ENCODE measurements around the gene EZH2. TPM values are rescaled to one million over a fixed set of nuclear protein-coding genes. Genes with fewer than 3 reads are reported as not detected.

EZH2 gene
- total and polyA plus RNA-seq, 4 donors, result 3.6 to 14.8 (median 4.4) TPM

DNA sequence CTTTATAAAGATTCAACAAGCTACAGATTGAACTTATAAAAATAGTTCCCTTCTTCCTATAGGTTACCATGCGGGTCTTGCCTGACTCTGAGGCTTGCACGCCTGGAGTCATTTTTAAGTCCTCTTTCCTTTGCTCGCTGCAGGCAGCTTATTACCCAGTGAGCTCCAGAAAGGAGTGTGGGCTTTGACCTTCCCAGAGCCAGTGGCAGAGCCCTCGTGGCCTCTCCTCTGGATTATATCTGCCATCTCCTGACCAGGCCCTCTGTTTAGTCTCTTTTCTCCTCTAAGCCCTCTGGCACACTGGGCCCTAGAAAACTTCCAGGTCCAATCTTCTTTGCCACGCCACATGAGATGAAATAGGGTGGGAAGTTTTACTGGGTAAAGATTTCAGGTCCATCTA is 39.9 kb upstream of the EZH2 start:
- Histone ChIP-seq H3K36me3 (ENCODE audit: control insufficient read depth in 4 of 4, insufficient read depth in 4 of 4, low read length in 4 of 4) (peaks cover 0 to 1% (median 0%) of the 10 kb centered on the region in 4 donors), H3K27ac (ENCODE audit: low read depth in 1 of 2, low read length in 1 of 2) (no peak overlapping the region), H3K27me3 (ENCODE audit: control insufficient read depth in 3 of 3, insufficient read depth in 3 of 3, low read length in 2 of 3) (no peaks in the 10 kb centered on the region), H3K4me3 (no peak overlapping the region), H3K4me1 (ENCODE audit: control insufficient read depth in 5 of 5, insufficient read depth in 5 of 5, low read length in 5 of 5) (no peaks in the 10 kb centered on the region), H3K9me3 (ENCODE audit: control insufficient read depth in 4 of 4, insufficient read depth in 3 of 4, low read length in 3 of 4) (peaks cover 0 to 1% (median 0%) of the 10 kb centered on the region in 4 donors), H3K9ac (ENCODE audit: insufficient read depth in 1 of 2, low read length in 2 of 2) (no peak overlapping the region)
- no peak for DNase-seq
- ATAC-seq (ENCODE audit: insufficient read depth, low FRiP score), result no peak
- 89 to 90% methylated on average over 5 of the region's 5 CpGs for WGBS, 2 donors
- TF ChIP-seq, protein P1, sequence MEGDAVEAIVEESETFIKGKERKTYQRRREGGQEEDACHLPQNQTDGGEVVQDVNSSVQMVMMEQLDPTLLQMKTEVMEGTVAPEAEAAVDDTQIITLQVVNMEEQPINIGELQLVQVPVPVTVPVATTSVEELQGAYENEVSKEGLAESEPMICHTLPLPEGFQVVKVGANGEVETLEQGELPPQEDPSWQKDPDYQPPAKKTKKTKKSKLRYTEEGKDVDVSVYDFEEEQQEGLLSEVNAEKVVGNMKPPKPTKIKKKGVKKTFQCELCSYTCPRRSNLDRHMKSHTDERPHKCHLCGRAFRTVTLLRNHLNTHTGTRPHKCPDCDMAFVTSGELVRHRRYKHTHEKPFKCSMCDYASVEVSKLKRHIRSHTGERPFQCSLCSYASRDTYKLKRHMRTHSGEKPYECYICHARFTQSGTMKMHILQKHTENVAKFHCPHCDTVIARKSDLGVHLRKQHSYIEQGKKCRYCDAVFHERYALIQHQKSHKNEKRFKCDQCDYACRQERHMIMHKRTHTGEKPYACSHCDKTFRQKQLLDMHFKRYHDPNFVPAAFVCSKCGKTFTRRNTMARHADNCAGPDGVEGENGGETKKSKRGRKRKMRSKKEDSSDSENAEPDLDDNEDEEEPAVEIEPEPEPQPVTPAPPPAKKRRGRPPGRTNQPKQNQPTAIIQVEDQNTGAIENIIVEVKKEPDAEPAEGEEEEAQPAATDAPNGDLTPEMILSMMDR (IDR thresholded peaks at IDR 0.05; ENCODE audit: control extremely low read depth, extremely low read depth), result no peak

DNA sequence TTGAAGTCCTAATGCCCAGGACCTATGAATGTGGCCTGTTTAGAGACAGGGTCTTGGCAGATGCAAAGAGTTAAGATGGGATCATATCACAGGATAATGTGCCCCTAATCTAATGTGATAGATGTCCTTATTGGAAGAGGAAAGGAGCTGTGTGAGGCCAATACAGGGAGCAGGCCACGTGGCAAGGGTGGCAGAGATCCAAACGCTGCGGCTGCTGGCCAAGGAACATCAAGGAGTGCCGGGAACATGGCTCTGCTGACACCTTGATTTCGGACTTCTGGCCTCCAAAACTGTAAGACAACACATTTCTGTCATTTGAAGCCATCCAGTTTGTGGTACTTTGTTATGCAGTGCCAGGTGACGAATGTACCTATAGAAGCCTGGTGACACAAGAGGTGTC is 37.7 kb upstream of the EZH2 start:
- Histone ChIP-seq H3K4me3 (no peak overlapping the region), H3K27me3 (ENCODE audit: control insufficient read depth in 3 of 3, insufficient read depth in 3 of 3, low read length in 2 of 3) (no peaks in the 10 kb centered on the region), H3K4me1 (ENCODE audit: control insufficient read depth in 5 of 5, insufficient read depth in 5 of 5, low read length in 5 of 5) (no peaks in the 10 kb centered on the region), H3K9ac (ENCODE audit: insufficient read depth in 1 of 2, low read length in 2 of 2) (no peak overlapping the region), H3K36me3 (ENCODE audit: control insufficient read depth in 4 of 4, insufficient read depth in 4 of 4, low read length in 4 of 4) (no peaks in the 10 kb centered on the region), H3K27ac (ENCODE audit: low read depth in 1 of 2, low read length in 1 of 2) (no peak overlapping the region), H3K9me3 (ENCODE audit: control insufficient read depth in 4 of 4, insufficient read depth in 3 of 4, low read length in 3 of 4) (peaks cover 0 to 1% (median 0%) of the 10 kb centered on the region in 4 donors)
- peak; percentile 16 to 26 (median 24) for DNase-seq
- 77 to 89% methylated on average over 6 of the region's 6 CpGs for WGBS, 2 donors
- no peak for ATAC-seq (ENCODE audit: insufficient read depth, low FRiP score)
- TF ChIP-seq, protein P1 (IDR thresholded peaks at IDR 0.05; ENCODE audit: control extremely low read depth, extremely low read depth), result no peak

DNA sequence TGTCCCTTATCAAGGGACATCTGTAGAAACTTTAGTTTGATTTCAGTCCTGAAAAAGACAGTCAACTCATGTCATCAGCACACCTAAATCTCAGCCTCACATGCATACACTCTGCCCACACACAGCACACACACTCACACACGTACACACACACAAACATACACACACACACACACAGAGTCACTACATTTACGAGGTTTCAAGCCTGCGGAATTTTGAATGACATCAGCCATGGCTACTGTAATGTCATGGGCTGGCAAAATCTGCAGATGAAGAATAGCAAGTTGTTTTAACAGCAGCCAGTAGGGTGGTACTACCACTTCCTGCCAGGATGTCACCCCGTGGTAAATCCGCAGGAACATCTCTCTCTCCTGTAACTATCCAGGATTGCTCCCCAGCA is 37.1 kb upstream of the EZH2 start:
- Histone ChIP-seq H3K36me3 (ENCODE audit: control insufficient read depth in 4 of 4, insufficient read depth in 4 of 4, low read length in 4 of 4) (no peaks in the 10 kb centered on the region), H3K9ac (ENCODE audit: insufficient read depth in 1 of 2, low read length in 2 of 2) (no peak overlapping the region), H3K9me3 (ENCODE audit: control insufficient read depth in 4 of 4, insufficient read depth in 3 of 4, low read length in 3 of 4) (peaks cover 0 to 1% (median 0%) of the 10 kb centered on the region in 4 donors), H3K4me3 (no peak overlapping the region), H3K27me3 (ENCODE audit: control insufficient read depth in 3 of 3, insufficient read depth in 3 of 3, low read length in 2 of 3) (no peaks in the 10 kb centered on the region), H3K27ac (ENCODE audit: low read depth in 1 of 2, low read length in 1 of 2) (no peak overlapping the region), H3K4me1 (ENCODE audit: control insufficient read depth in 5 of 5, insufficient read depth in 5 of 5, low read length in 5 of 5) (peaks cover 0 to 3% (median 0%) of the 10 kb centered on the region in 5 donors)
- WGBS, 2 donors, result 66 to 72% methylated on average over 5 of the region's 5 CpGs
- DNase-seq, result no peak
- ATAC-seq (ENCODE audit: insufficient read depth, low FRiP score), result no peak
- TF ChIP-seq, protein P1 (IDR thresholded peaks at IDR 0.05; ENCODE audit: control extremely low read depth, extremely low read depth), result no peak

DNA sequence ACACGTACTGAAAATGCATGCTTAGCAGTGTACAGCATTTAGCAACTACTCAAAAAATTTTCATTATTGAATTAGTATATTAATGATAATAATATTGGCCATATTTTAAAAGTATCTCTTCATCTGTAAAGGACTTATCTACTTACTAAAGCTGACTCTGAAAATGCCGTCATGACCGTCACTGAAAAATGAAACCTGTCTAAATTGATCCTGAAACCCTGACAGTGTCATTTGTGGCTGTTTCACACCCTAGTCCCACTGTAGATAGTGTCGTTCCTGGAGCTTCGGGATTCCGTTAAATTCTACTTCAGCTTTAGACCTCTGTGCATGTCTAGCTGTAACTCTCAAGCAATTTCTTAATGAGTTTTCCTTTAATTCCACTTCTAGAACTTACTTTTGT is 35.8 kb upstream of the EZH2 start:
- Histone ChIP-seq H3K27me3 (ENCODE audit: control insufficient read depth in 3 of 3, insufficient read depth in 3 of 3, low read length in 2 of 3) (no peaks in the 10 kb centered on the region), H3K4me1 (ENCODE audit: control insufficient read depth in 5 of 5, insufficient read depth in 5 of 5, low read length in 5 of 5) (peaks cover 0 to 10% (median 0%) of the 10 kb centered on the region in 5 donors), H3K27ac (ENCODE audit: low read depth in 1 of 2, low read length in 1 of 2) (no peak overlapping the region), H3K4me3 (no peak overlapping the region), H3K9ac (ENCODE audit: insufficient read depth in 1 of 2, low read length in 2 of 2) (no peak overlapping the region), H3K36me3 (ENCODE audit: control insufficient read depth in 4 of 4, insufficient read depth in 4 of 4, low read length in 4 of 4) (no peaks in the 10 kb centered on the region), H3K9me3 (ENCODE audit: control insufficient read depth in 4 of 4, insufficient read depth in 3 of 4, low read length in 3 of 4) (peaks cover 0 to 1% (median 0%) of the 10 kb centered on the region in 4 donors)
- DNase-seq (no peak), ATAC-seq (ENCODE audit: insufficient read depth, low FRiP score) (no peak)
- 84 to 92% methylated on average over 6 of the region's 6 CpGs for WGBS, 2 donors
- TF ChIP-seq, protein P1 (IDR thresholded peaks at IDR 0.05; ENCODE audit: control extremely low read depth, extremely low read depth), result no peak

Measured in lung (tissue), 12 donors.